Gastroesophageal sphincter (tissue), 3 donors: ENCODE results near the gene SESN3.

Experiments used
- CTCF ChIP-seq, 4 experiments: fragments of 200-600 bp in 2 of 4; fragments of 450-650 bp in 2 of 4; sonication (generic) in 1 of 4; IDR thresholded peaks; one replicate each; pipeline ENCODE4 v1.5.1; 2017 to 2019; ENCODE audit warnings: antibody characterized with exemption in 4 of 4, mild to moderate bottlenecking in 2 of 4, moderate library complexity in 2 of 4
- EP300 ChIP-seq: sonication (generic); formaldehyde crosslinking; IDR thresholded peaks from one replicate; pipeline ENCODE4 v1.6.1; 2017; ENCODE audit warnings: antibody characterized with exemption, mild to moderate bottlenecking
- POLR2A ChIP-seq, 2 donors: fragments of 450-650 bp; IDR thresholded peaks; one replicate each; pipeline ENCODE4 v1.6.1; 2017; ENCODE audit warnings: antibody characterized with exemption in 2 of 2, mild to moderate bottlenecking in 2 of 2, moderate library complexity in 1 of 2
- POLR2AphosphoS5 ChIP-seq: sonication (generic); formaldehyde crosslinking; IDR thresholded peaks from one replicate; pipeline ENCODE4 v1.6.1; 2017; ENCODE audit warnings: antibody characterized with exemption

DNA sequence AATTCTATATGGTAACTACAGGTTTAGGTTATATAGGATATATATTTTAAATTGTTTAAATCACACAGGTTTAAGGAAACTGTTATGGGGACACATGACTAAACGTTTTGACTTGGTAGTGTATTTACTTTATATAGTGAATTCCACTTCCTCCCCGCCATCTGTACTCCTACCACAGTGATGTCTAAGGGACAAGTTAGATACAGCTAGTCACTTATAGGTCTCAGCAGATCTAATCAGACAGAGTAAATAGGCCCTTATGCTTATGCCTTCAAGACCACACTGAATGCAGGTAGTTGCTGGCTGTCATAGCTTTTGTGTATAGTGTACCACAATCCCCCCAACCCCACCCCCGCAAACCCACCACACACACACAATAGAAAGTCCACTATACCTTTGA, 8.2 kb downstream of the SESN3 start:
- no peak for TF ChIP-seq CTCF (IDR thresholded peaks at IDR 0.05)
- no peak for TF ChIP-seq POLR2A (IDR thresholded peaks at IDR 0.05)
- TF ChIP-seq POLR2AphosphoS5 = no peak
- TF ChIP-seq EP300 = no peak
